ENCODE data around the gene MYOG. TPM values are rescaled to one million over a fixed set of nuclear protein-coding genes. Genes with fewer than 3 reads are reported as not detected.

The MYOG gene
- total and polyA plus RNA-seq, 2 of the 13 experiments (the other 11 are each of a cell fraction or from before 2014, with no cell fraction given) = not detected

GRCh38 chr1:203098445-203098844 is 12.6 kb upstream of the MYOG start:
- POLR2A ChIA-PET = no interaction called here
- ATAC-seq (no peak), FAIRE-seq (no peak), DNase-seq (ENCODE audit: low spot score) (no peak)
- Histone ChIP-seq H3K4me3 (replicated peaks in 1 of 3; ENCODE audit: insufficient read depth in 1 of 3, low read depth in 2 of 3, low read length in 3 of 3) (no peak overlapping the region), H3K9me3 (ENCODE audit: low read length) (peaks cover 13% of the 10 kb centered on the region; the same call in 1 of the 2 replicates), H3K4me1 (ENCODE audit: insufficient read depth, low read length) (peaks cover 8% of the 10 kb centered on the region), H3K4me2 (ENCODE audit: low read depth, low read length) (no peak overlapping the region), H2AFZ (ENCODE audit: low read length) (no peak overlapping the region), H4K20me1 (ENCODE audit: insufficient read depth, low read length) (no peaks in the 10 kb centered on the region), H3K27me3 (ENCODE audit: control insufficient read depth in 1 of 2, insufficient read depth in 2 of 2, low read length in 2 of 2) (no peaks in the 10 kb centered on the region; a peak in 2 of 5 replicates), H3K79me2 (ENCODE audit: insufficient read depth, low read length) (no peaks in the 10 kb centered on the region), H3K27ac (ENCODE audit: extremely low read length, insufficient read depth, low read length) (no peak overlapping the region), H3K9ac (ENCODE audit: insufficient read depth, low read depth, low read length) (no peak overlapping the region), H3K36me3 (replicated peaks in 1 of 2; ENCODE audit: control insufficient read depth in 1 of 2, insufficient read depth in 2 of 2, low read length in 2 of 2) (no peaks in the 10 kb centered on the region)
- 0% methylated on average over 1 of the region's 1 CpG for WGBS (ENCODE audit: low lambda C conversion rate)
- no TSS peak for BruUV-seq (replicated peaks)
- TF ChIP-seq SP5 (CRISPR knock-in tag; IDR thresholded peaks at IDR 0.05; ENCODE audit: borderline replicate concordance, low read depth) (no peak), CBFB (CRISPR knock-in tag; IDR thresholded peaks at IDR 0.05) (no peak), ZNF687 (CRISPR knock-in tag; IDR thresholded peaks at IDR 0.05) (no peak), KDM3A (CRISPR knock-in tag; IDR thresholded peaks at IDR 0.05; ENCODE audit: low read depth) (no peak), ZNF784 (CRISPR knock-in tag; IDR thresholded peaks at IDR 0.05; ENCODE audit: borderline replicate concordance) (no peak), ZNF225 (CRISPR knock-in tag; IDR thresholded peaks at IDR 0.05) (no peak), REXO4 (CRISPR knock-in tag; IDR thresholded peaks at IDR 0.05; ENCODE audit: borderline replicate concordance) (no peak), MXI1 (IDR thresholded peaks at IDR 0.05; ENCODE audit: borderline replicate concordance, low read depth, low read length) (no peak)
- CTCF ChIA-PET (ENCODE audit: low intra/inter-chr PET ratio, low total read pairs) = no interaction called here
- intact Hi-C loops (cut with micrococcal nuclease; ENCODE audit: unreplicated experiment) = no loop called here
- in situ Hi-C loops (cut with HindIII; ENCODE audit: extremely low pct_ligation_motif_present, low pct_unique_long_range_greater_than_20kb) = no loop called here
